Heart left ventricle (tissue), 16 donors: ENCODE data around the gene TPRKB. TPM values are rescaled to one million over a fixed set of nuclear protein-coding genes. Genes with fewer than 3 reads are reported as not detected.
"Not testable (repeated sequence)": the region's sequence is repeated elsewhere in the genome, so short reads cannot be mapped to it uniquely, and the experiment has no call there.

Experiments
- ATAC-seq, 4 donors: fragments of 200-7000 bp; cut with Tn5 transposase; one replicate each; pipeline ENCODE4 v1.9.1; 2020 to 2022; ENCODE audit warnings: moderate library complexity in 4 of 4, mild to moderate bottlenecking in 3 of 4, moderate number of reproducible peaks in 1 of 4
- DNase-seq, 5 donors: peaks; one replicate each; pipeline ENCODE4 v3.0.0-alpha.2; 2020
- H3K27ac ChIP-seq, 12 donors: fragments of 200-600 bp; sonication (generic) in 4 of 12; one replicate each; pipeline versions ENCODE4 v1.5.0 to v1.8.0; 2016 to 2022; ENCODE audit warnings: mild to moderate bottlenecking in 2 of 12
- H3K27me3 ChIP-seq, 9 donors: fragments of 200-600 bp; sonication (generic) in 2 of 9; one replicate each; pipeline versions ENCODE4 v1.5.1 to v1.8.0; 2016 to 2022; ENCODE audit warnings: mild to moderate bottlenecking in 3 of 9
- H3K36me3 ChIP-seq, 9 donors: fragments of 200-600 bp; sonication (generic) in 2 of 9; one replicate each; pipeline versions ENCODE4 v1.5.0 to v1.8.0; 2018 to 2022; ENCODE audit warnings: mild to moderate bottlenecking in 2 of 9
- H3K4me1 ChIP-seq, 12 donors: fragments of 200-600 bp; sonication (generic) in 4 of 12; one replicate each; pipeline versions ENCODE4 v1.5.0 to v1.8.0; 2016 to 2022; ENCODE audit warnings: mild to moderate bottlenecking in 3 of 12
- H3K4me3 ChIP-seq, 12 donors: fragments of 200-600 bp; sonication (generic) in 4 of 12; one replicate each; pipeline versions ENCODE4 v1.5.0 to v1.8.0; 2017 to 2022; ENCODE audit warnings: mild to moderate bottlenecking in 9 of 12, moderate library complexity in 4 of 12
- H3K9me3 ChIP-seq, 12 donors: fragments of 200-600 bp; sonication (generic) in 4 of 12; one replicate each; pipeline versions ENCODE4 v1.5.0 to v1.8.0; 2016 to 2022; ENCODE audit warnings: mild to moderate bottlenecking in 1 of 12
- POLR2A ChIP-seq, 2 donors: fragments of 450-650 bp; IDR thresholded peaks; one replicate each; pipeline ENCODE4 v1.6.1; 2017; ENCODE audit warnings: antibody characterized with exemption in 2 of 2, mild to moderate bottlenecking in 2 of 2, moderate library complexity in 2 of 2
- WGBS, 4 donors: extraction: QIAGEN DNeasy Blood & Tissue Kit in 2 of 4; methylation state at CpG; one replicate each; pipeline versions ENCODE4 v1.1.5 to v1.1.7; 2013 to 2018; 5-methylcytosine and 5-hydroxymethylcytosine counted together
- intact Hi-C, 10 donors: fragments of 100-400 bp; cut with DNase I; formaldehyde crosslinking; loops; one replicate each; pipeline versions ENCODE4 v1.11.1 to v1.14.2; 2022
- long read RNA-seq, 3 donors: library from polyadenylated mRNA; unstranded; transcript quantifications; one replicate each; pipeline ENCODE4 v2.0.0, GENCODE V29; 2020 to 2021
- polyA plus RNA-seq, 2 donors: library from polyadenylated mRNA; stranded (reverse); fragments of 200-250 nt; gene quantifications; one replicate each; pipeline ENCODE4 v1.2.3, GENCODE V29; 2013
- total RNA-seq, 9 donors: library from RNA; depleted of rRNA in 2 of 9; stranded (reverse); fragments of >200 nt in 2 of 9; fragmentation: NEBNext Ultra II Directional in 3 of 9; extraction: Animal tissue kit (Norgen Biotek cat#: 25700) in 3 of 9; gene quantifications; one replicate each; pipeline versions ENCODE4 v1.1.0 to v1.2.4, GENCODE V29; 2016 to 2023
- TF ChIP-seq, protein P1 (sequence below), 12 donors: fragments of 200-600 bp; sonication (generic) in 4 of 12; IDR thresholded peaks; one replicate each; pipeline versions ENCODE4 v1.5.0 to v1.8.0; 2018 to 2022; ENCODE audit warnings: antibody characterized with exemption in 12 of 12, mild to moderate bottlenecking in 5 of 12
- donor health status: ischemic (EF 13 %, LVEDD 7.1; RV severe dilation, severe dysfunction).
- donor health status: healthy with polysubstance abuse.
- donor health status: DM: no; HTN: yes; CAD: no.
- donor health status: DM: no; HTN: no; CAD: no.
- donor health status: ischemic (EF 25% LVEDD 6.9; RV normal size, moderate dysfunction).
- donor health status: ischemic (EF 25% LVEDD 5.7; RV mildly dilated, moderate dysfunction).
- donor health status: healthy.
- donor health status: DM: yes; HTN: yes; CAD: no.
- donor health status: ischemic (EF 35%, LVEDD 5.7; RV mildly dilated, moderate dysfunction).
- donor health status: nonischemic (EF 11% LVEDD 7.7; RV severe dilation, severe dysfunction).
- donor health status: DM: yes; HTN: yes; CAD: no.
- donor health status: PGD.
- donor health status: ischemic (EF 29% LVEDD 5.4; RV normal size, mild dysfunction).
- donor health status: nonischemic (EF 23%, LVEDD 6.1; RV moderate dilation, normal function).

Gene TPRKB
- total RNA-seq: 10 to 100 TPM; 16.1 to 39.8 (median 28.6) TPM
- polyA plus RNA-seq: 10 to 100 TPM; 71.6 to 87.6 TPM
- long read RNA-seq, donor 1, transcript TPRKB-201 (5 exons, 748 nt): major isoform, 14 of 27 reads
- long read RNA-seq, donor 1, partial matches to known transcripts: 3 of 27 reads
- long read RNA-seq, donor 1, other reads (novel, unspliced or antisense): 8 of 27 reads
- long read RNA-seq, donor 2, transcript TPRKB-201 (5 exons, 748 nt): major isoform, 13 of 36 reads
- long read RNA-seq, donor 2, partial matches to known transcripts: 3 of 36 reads
- long read RNA-seq, donor 2, other reads (novel, unspliced or antisense): 14 of 36 reads
- long read RNA-seq, donor 3, transcript TPRKB-202 (6 exons, 819 nt): minor isoform, 5 of 35 reads
- long read RNA-seq, donor 3, transcript TPRKB-201 (5 exons, 748 nt): major isoform, 17 of 35 reads
- long read RNA-seq, donor 3, partial matches to known transcripts: 5 of 35 reads
- long read RNA-seq, donor 3, other reads (novel, unspliced or antisense): 7 of 35 reads

DNA sequence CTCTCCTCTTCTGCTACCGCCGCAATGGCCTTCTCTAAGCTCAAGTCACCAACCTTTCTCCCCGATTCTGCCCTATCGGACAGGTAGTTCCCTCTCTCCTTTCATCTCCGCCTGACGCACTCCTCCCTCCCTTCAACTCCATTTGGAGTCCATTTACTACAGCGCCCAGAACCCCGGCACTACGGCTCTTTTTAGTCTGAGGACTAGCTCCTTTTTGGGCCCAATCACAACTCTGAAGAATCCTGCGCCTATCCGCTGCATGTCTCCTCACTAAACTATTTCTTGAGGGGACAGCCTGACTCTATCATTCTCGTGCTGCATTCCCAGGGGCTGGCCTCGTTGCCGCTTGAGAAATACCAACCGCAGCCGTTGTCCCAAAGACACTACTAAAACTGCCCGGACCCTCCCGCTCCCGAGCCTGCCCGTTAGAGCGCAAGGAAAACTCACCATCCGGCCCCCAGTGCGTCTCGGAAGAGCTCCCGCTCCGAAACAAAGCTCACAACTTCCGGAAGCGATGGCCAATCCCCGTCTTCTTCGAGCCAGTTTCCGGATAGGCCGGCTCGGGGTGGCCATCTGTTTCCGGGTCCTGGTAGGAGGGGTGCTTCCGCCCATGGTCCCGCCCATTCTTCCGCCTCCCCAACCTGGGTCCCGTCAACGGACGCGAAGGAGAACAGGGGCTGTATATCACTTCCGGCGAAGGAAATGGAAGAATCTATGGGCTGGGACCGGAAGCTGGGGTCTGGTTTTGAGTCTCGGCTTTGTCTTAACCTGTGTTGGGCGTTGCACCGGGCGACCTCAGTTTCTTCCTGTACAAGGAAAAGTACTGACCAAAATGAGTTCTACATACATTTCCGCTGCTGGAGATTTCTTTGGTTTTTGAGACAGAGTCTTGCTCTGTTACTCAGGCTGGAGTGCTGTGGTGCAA is at the start of gene TPRKB:
TSS of gene TPRKB (minus strand) at position 491 of the 925 bp plus-strand sequence. CDS start 2,776 bp downstream, outside the sequence.
- 1 to 2% (median 1%) methylated on average over 39 to 49 of the region's 49 CpGs for WGBS, 4 donors
- H3K4me3 ChIP-seq: peak within 1 kb of the TSS; percentile 64 to 84 (median 72)
- DNase-seq (peak; percentile 96 to 98 (median 97)), ATAC-seq (peak; percentile 99 to 100 (median 100))
- H3K36me3 ChIP-seq: peaks cover 0 to 39% (median 30%) of the 10 kb centered on the region in 9 donors
- peak in 1 of 2 donors; percentile 65 for TF ChIP-seq POLR2A (IDR thresholded peaks at IDR 0.05)
- TF ChIP-seq, protein P1, sequence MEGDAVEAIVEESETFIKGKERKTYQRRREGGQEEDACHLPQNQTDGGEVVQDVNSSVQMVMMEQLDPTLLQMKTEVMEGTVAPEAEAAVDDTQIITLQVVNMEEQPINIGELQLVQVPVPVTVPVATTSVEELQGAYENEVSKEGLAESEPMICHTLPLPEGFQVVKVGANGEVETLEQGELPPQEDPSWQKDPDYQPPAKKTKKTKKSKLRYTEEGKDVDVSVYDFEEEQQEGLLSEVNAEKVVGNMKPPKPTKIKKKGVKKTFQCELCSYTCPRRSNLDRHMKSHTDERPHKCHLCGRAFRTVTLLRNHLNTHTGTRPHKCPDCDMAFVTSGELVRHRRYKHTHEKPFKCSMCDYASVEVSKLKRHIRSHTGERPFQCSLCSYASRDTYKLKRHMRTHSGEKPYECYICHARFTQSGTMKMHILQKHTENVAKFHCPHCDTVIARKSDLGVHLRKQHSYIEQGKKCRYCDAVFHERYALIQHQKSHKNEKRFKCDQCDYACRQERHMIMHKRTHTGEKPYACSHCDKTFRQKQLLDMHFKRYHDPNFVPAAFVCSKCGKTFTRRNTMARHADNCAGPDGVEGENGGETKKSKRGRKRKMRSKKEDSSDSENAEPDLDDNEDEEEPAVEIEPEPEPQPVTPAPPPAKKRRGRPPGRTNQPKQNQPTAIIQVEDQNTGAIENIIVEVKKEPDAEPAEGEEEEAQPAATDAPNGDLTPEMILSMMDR (IDR thresholded peaks at IDR 0.05): no peak
- H3K27ac ChIP-seq: peak within 1 kb of the TSS; percentile 46 to 89 (median 76)
- H3K27me3 ChIP-seq: no peaks in the 10 kb centered on the region
- intact Hi-C loops: no loop called here
- H3K9me3 ChIP-seq: no peaks in the 10 kb centered on the region
- H3K4me1 ChIP-seq: peaks cover 0 to 19% (median 14%) of the 10 kb centered on the region in 12 donors

DNA sequence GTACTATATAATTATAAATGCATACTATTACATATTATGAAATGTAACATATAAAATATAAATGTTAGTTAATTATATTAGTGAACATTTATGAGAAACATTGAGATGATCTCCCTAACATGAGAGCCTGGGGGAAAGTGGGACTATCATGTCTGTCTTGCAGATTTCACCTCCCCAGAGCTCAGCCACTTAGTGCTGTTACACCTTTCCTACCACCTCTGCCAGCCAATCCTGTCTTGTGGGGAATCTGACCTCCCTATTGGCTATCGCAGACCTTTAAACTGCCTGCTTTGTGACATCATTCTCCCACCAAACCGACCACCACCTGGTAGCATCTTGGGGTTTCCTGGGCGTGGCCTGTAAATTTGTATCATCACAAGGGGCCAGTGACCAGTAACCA is 46.7 kb upstream of the TPRKB start, which contains the start of gene C2orf78:
TSS of gene C2orf78 (plus strand) at position 301 of the 400 bp plus-strand sequence. CDS start 127 bp downstream, outside the sequence.
- DNase-seq, intact Hi-C loops, H3K36me3 ChIP-seq, ATAC-seq, H3K9me3 ChIP-seq, H3K4me3 ChIP-seq, H3K27ac ChIP-seq, H3K27me3 ChIP-seq, H3K4me1 ChIP-seq: not testable (repeated sequence)
- 46 to 58% methylated on average over 2 to 3 of the region's 3 CpGs; no CpG with 5 or more reads in 2 of the 4 donors for WGBS, 4 donors

DNA sequence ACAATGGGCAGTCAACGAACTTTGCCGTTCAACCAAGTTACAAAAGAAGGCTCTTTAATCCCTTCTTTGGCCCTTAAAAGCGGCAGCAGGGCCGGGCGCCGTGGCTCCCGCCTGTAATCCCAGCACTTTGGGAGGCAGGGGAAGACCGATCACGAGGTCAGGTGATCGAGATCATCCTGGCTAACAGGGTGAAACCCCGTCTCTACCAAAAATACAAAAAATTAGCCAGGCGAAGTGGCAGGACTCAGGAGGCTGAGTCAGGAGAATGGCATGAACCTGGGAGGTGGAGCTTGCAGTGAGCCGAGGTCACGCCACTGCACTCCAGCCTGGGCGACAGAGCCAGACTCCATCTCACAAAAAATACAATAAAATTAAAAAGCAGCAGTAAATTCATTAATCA is 46.3 kb upstream of the TPRKB start:
- H3K4me3 ChIP-seq, H3K9me3 ChIP-seq, H3K27ac ChIP-seq, H3K36me3 ChIP-seq, intact Hi-C loops, ATAC-seq, H3K27me3 ChIP-seq, DNase-seq: not testable (repeated sequence)
- WGBS, 4 donors: 80 to 88% (median 85%) methylated on average over 15 of the region's 15 CpGs
- peaks cover 0 to 13% (median 7%) of the 10 kb centered on the region in 12 donors for H3K4me1 ChIP-seq

DNA sequence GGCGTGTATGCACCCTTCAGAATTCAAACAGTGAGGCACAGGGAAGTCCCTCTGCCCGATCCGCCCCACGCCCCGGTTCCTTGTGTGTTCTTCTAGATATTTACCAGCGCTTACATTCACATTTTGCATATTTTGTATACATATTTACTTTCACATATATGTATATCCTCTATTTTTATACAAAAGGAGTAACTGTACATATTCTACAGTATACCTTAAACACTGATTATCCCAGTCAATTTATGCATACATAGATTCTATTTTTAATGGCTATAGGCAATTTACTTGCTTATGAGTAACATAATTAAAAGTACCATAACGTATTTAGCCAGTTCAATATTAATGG is 43.1 kb upstream of the TPRKB start:
- Histone ChIP-seq H3K4me1 (peaks cover 0 to 30% (median 13%) of the 10 kb centered on the region in 12 donors), H3K36me3 (peaks cover 0 to 31% (median 25%) of the 10 kb centered on the region in 9 donors), H3K27me3 (no peaks in the 10 kb centered on the region), H3K4me3 (peak overlapping the region in 11 of 12 donors; percentile 63 to 94 (median 83)), H3K9me3 (no peaks in the 10 kb centered on the region), H3K27ac (peak overlapping the region; percentile 75 to 96 (median 91))
- ATAC-seq: no peak
- WGBS, 4 donors: 5 to 7% (median 6%) methylated on average over 7 of the region's 7 CpGs
- intact Hi-C loops: no loop called here
- DNase-seq: no peak
- TF ChIP-seq, protein P1 (IDR thresholded peaks at IDR 0.05): peak in 3 of 12 donors; percentile 1 to 22 (median 1)
- no peak for TF ChIP-seq POLR2A (IDR thresholded peaks at IDR 0.05)
